H9 (cell line): ENCODE results near the gene CCNB2. TPM values are rescaled to one million over a fixed set of nuclear protein-coding genes. Genes with fewer than 3 reads are reported as not detected.

Source experiments
- DNase-seq: peaks from one replicate; pipeline ENCODE4 v3.0.0-alpha.2; 2017
- H2AFZ ChIP-seq: one replicate; pipeline ENCODE4 v1.6.1; 2013; ENCODE audit warnings: mild to moderate bottlenecking, low read length, control low read depth, moderate library complexity
- H2AK5ac ChIP-seq: 2 replicates; pipeline ENCODE4 v1.6.1; 2013; ENCODE audit warnings: low read length, control low read depth, mixed read lengths; ENCODE audit not compliant: insufficient read length
- H2BK120ac ChIP-seq: one replicate; pipeline ENCODE4 v1.6.1; 2013; ENCODE audit warnings: low read depth, mild to moderate bottlenecking, low read length, control low read depth, inconsistent platforms; ENCODE audit not compliant: poor library complexity, severe bottlenecking
- H2BK12ac ChIP-seq: 2 replicates; pipeline ENCODE4 v1.6.1; 2013; ENCODE audit warnings: low read length, control low read depth, mixed read lengths, low read depth; ENCODE audit not compliant: insufficient read length
- H2BK15ac ChIP-seq: 2 replicates; pipeline ENCODE4 v1.6.1; 2013; ENCODE audit warnings: low read depth, low read length, control low read depth
- H2BK20ac ChIP-seq: one replicate; pipeline ENCODE4 v1.6.1; 2013; ENCODE audit warnings: low read depth, mild to moderate bottlenecking, low read length, control low read depth, inconsistent platforms; ENCODE audit not compliant: poor library complexity, severe bottlenecking
- H2BK5ac ChIP-seq: 2 replicates; pipeline ENCODE4 v1.6.1; 2013; ENCODE audit warnings: low read length, control low read depth, mixed read lengths; ENCODE audit not compliant: insufficient read length
- H3K14ac ChIP-seq: 2 replicates; pipeline ENCODE4 v1.6.1; 2013; ENCODE audit warnings: low read length, control low read depth; ENCODE audit not compliant: insufficient read depth
- H3K18ac ChIP-seq: 2 replicates; pipeline ENCODE4 v1.6.1; 2013; ENCODE audit warnings: low read depth, mild to moderate bottlenecking, mixed read lengths, low read length, control low read depth; ENCODE audit not compliant: insufficient read length
- H3K23ac ChIP-seq: 2 replicates; pipeline ENCODE4 v1.6.1; 2013; ENCODE audit warnings: low read length, control low read depth, mixed read lengths, low read depth; ENCODE audit not compliant: insufficient read length
- H3K23me2 ChIP-seq: 2 replicates; pipeline ENCODE4 v1.6.1; 2013; ENCODE audit warnings: low read depth, mild to moderate bottlenecking, mixed read lengths, low read length, control low read depth; ENCODE audit not compliant: insufficient read length, poor library complexity, severe bottlenecking
- H3K27ac ChIP-seq: 2 replicates; pipeline ENCODE4 v1.5.1; 2013; ENCODE audit warnings: low read length, control low read depth, mixed read lengths, low read depth; ENCODE audit not compliant: insufficient read length
- H3K27me3 ChIP-seq: 2 replicates; pipeline ENCODE4 v1.6.1; 2013; ENCODE audit warnings: low read length, control low read depth, inconsistent platforms; ENCODE audit not compliant: insufficient read depth
- H3K4ac ChIP-seq: 2 replicates; pipeline ENCODE4 v1.6.1; 2013; ENCODE audit warnings: low read depth, mild to moderate bottlenecking, control low read depth, inconsistent platforms, low read length, moderate library complexity
- H3K4me1 ChIP-seq: 2 replicates; pipeline ENCODE4 v1.6.1; 2013; ENCODE audit warnings: low read length, control low read depth, inconsistent platforms; ENCODE audit not compliant: insufficient read depth
- H3K4me2 ChIP-seq: 2 replicates; pipeline ENCODE4 v1.6.1; 2013; ENCODE audit warnings: low read length, control low read depth, mixed read lengths; ENCODE audit not compliant: insufficient read length, insufficient read depth
- H3K56ac ChIP-seq: 2 replicates; pipeline ENCODE4 v1.6.1; 2013; ENCODE audit warnings: low read depth, mild to moderate bottlenecking, mixed read lengths, low read length, control low read depth; ENCODE audit not compliant: insufficient read length
- H3K79me1 ChIP-seq: 2 replicates; pipeline ENCODE4 v1.6.1; 2013; ENCODE audit warnings: low read depth, mild to moderate bottlenecking, moderate library complexity, low read length, control low read depth, inconsistent platforms; ENCODE audit not compliant: insufficient read depth, poor library complexity, severe bottlenecking
- H3K79me2 ChIP-seq: 2 replicates; pipeline ENCODE4 v1.6.1; 2013; ENCODE audit warnings: low read length, control low read depth, inconsistent platforms; ENCODE audit not compliant: insufficient read depth
- H3K9ac ChIP-seq: 2 replicates; pipeline ENCODE4 v1.6.1; 2013; ENCODE audit warnings: low read length, control low read depth, mixed read lengths; ENCODE audit not compliant: insufficient read length; ENCODE audit errors: extremely low read depth
- H3K9me3 ChIP-seq: one replicate; pipeline ENCODE4 v1.6.1; 2013; ENCODE audit warnings: low read depth, low read length, inconsistent platforms; ENCODE audit not compliant: control insufficient read depth
- H3T11ph ChIP-seq: one replicate; pipeline ENCODE4 v1.6.1; 2013; ENCODE audit warnings: mild to moderate bottlenecking, low read length, control low read depth, inconsistent platforms
- H4K20me1 ChIP-seq: one replicate; pipeline ENCODE4 v1.6.1; 2013; ENCODE audit not compliant: control insufficient read depth, insufficient read length, insufficient read depth
- H4K5ac ChIP-seq: 2 replicates; pipeline ENCODE4 v1.6.1; 2013; ENCODE audit warnings: low read depth, mild to moderate bottlenecking, mixed read lengths, low read length, control low read depth; ENCODE audit not compliant: insufficient read length
- H4K8ac ChIP-seq: replicated peaks from 2 replicates; pipeline ENCODE4 v1.6.1; 2013; ENCODE audit warnings: low read length, control low read depth, mixed read lengths, low read depth; ENCODE audit not compliant: insufficient read length
- H4K91ac ChIP-seq: 2 replicates; pipeline ENCODE4 v1.6.1; 2013; ENCODE audit warnings: low read depth, mild to moderate bottlenecking, moderate library complexity, mixed read lengths, low read length, control low read depth; ENCODE audit not compliant: insufficient read length
- H3K27ac Mint-ChIP-seq, 3 experiments: 2 replicates in 2 of 3; 3 replicates in 1 of 3; pipeline ENCODE4 v1.8.0; 2020 to 2021; ENCODE audit warnings: mixed read lengths in 3 of 3, mild to moderate bottlenecking in 1 of 3, moderate library complexity in 1 of 3
- H3K27me3 Mint-ChIP-seq: 2 replicates; pipeline ENCODE4 v1.8.0; 2021; ENCODE audit warnings: low read depth, mild to moderate bottlenecking, moderate library complexity, mixed read lengths
- H3K36me3 Mint-ChIP-seq, 3 experiments: 2 replicates in 2 of 3; 3 replicates in 1 of 3; pipeline ENCODE4 v1.8.0; 2020 to 2021; ENCODE audit warnings: low read depth in 3 of 3, mixed read lengths in 3 of 3; ENCODE audit not compliant: insufficient read depth in 1 of 3
- H3K4me1 Mint-ChIP-seq, 2 experiments: 2 replicates each; pipeline ENCODE4 v1.8.0; 2020; ENCODE audit warnings: mixed read lengths in 2 of 2
- H3K4me3 Mint-ChIP-seq, 2 experiments: 2 replicates in 1 of 2; 3 replicates in 1 of 2; pipeline ENCODE4 v1.8.0; 2020 to 2021; ENCODE audit warnings: mild to moderate bottlenecking in 2 of 2, mixed read lengths in 2 of 2, moderate library complexity in 1 of 2
- H3K9me3 Mint-ChIP-seq, 2 experiments: 2 replicates in 1 of 2; 3 replicates in 1 of 2; pipeline ENCODE4 v1.8.0; 2020; ENCODE audit warnings: mild to moderate bottlenecking in 2 of 2, mixed read lengths in 2 of 2, moderate library complexity in 1 of 2
- WGBS: extraction: QIAGEN DNeasy Blood & Tissue Kit; methylation state at CpG from one replicate; pipeline ENCODE4 v1.1.7; 2013; ENCODE audit warnings: missing lambda C conversion rate, low lambda C conversion rate, mixed read lengths; ENCODE audit not compliant: insufficient read length; ENCODE audit errors: extremely low coverage; 5-methylcytosine and 5-hydroxymethylcytosine counted together
- total RNA-seq: library from RNA; stranded (reverse); gene quantifications from 2 replicates; pipeline ENCODE4 v1.2.1, GENCODE V29; 2021
- TF ChIP-seq, protein P1 (sequence below): fragments of 200-600 bp; sonication (generic); conservative IDR thresholded peaks from 3 replicates; pipeline ENCODE4 v1.8.0; 2021; ENCODE audit warnings: antibody characterized with exemption, mild to moderate bottlenecking

Gene CCNB2
- total RNA-seq, 1 experiment from 2014 or later, result 122 TPM

DNA sequence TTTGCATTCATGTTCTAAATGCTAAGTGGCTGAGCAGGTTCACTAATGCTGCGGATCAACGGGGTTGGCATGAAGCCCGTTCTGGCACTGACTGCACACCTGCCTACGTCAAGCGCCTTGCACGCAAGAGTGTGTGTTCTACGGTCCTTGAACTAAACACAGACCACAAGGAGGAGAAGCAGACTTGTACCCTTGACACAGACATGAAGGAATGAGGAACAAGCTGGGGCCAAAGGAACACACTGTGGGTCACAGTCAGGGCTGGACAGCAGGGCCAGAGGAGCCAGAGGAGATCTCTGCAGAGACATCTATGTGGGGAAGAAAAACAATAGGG, 53.7 kb downstream of the CCNB2 start:
- no peak for DNase-seq
- Histone ChIP-seq H3K4me1 (no peaks in the 10 kb centered on the region), H3K4me2 (no peak overlapping the region), H3T11ph (no peak overlapping the region), H3K79me1 (no peaks in the 10 kb centered on the region), H4K5ac (no peak overlapping the region), H2BK15ac (no peak overlapping the region), H4K20me1 (no peaks in the 10 kb centered on the region), H3K23ac (no peak overlapping the region), H3K18ac (no peak overlapping the region), H3K9ac (no peak overlapping the region), H3K9me3 (no peaks in the 10 kb centered on the region), H3K4ac (no peak overlapping the region), H3K79me2 (no peaks in the 10 kb centered on the region), H3K23me2 (no peaks in the 10 kb centered on the region), H2BK12ac (no peak overlapping the region), H2BK5ac (no peak overlapping the region), H2AFZ (no peak overlapping the region), H3K27ac (no peak overlapping the region), H4K8ac (no peak overlapping the region), H4K91ac (no peak overlapping the region), H2AK5ac (no peak overlapping the region), H3K14ac (no peak overlapping the region), H3K56ac (no peak overlapping the region), H2BK20ac (no peak overlapping the region), H2BK120ac (no peak overlapping the region), H3K27me3 (no peaks in the 10 kb centered on the region)
- Mint-ChIP-seq H3K4me3 (no peak overlapping the region), H3K27ac (peak overlapping the region in 2 of 3 experiments; percentile 26 to 52; a peak in 2 of 7 replicates), H3K4me1 (peaks cover 2 to 4% of the 10 kb centered on the region in 2 experiments; a peak in 2 of 4 replicates), H3K27me3 (no peaks in the 10 kb centered on the region), H3K9me3 (no peaks in the 10 kb centered on the region), H3K36me3 (peaks cover 13 to 74% (median 73%) of the 10 kb centered on the region in 3 experiments)
- no CpG with 5 or more reads among the region's 7 CpGs for WGBS
- TF ChIP-seq, protein P1, sequence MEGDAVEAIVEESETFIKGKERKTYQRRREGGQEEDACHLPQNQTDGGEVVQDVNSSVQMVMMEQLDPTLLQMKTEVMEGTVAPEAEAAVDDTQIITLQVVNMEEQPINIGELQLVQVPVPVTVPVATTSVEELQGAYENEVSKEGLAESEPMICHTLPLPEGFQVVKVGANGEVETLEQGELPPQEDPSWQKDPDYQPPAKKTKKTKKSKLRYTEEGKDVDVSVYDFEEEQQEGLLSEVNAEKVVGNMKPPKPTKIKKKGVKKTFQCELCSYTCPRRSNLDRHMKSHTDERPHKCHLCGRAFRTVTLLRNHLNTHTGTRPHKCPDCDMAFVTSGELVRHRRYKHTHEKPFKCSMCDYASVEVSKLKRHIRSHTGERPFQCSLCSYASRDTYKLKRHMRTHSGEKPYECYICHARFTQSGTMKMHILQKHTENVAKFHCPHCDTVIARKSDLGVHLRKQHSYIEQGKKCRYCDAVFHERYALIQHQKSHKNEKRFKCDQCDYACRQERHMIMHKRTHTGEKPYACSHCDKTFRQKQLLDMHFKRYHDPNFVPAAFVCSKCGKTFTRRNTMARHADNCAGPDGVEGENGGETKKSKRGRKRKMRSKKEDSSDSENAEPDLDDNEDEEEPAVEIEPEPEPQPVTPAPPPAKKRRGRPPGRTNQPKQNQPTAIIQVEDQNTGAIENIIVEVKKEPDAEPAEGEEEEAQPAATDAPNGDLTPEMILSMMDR, result no peak
